HG03108 (cell line): ENCODE results near the gene TMOD2.
"Not testable (repeated sequence)": the region's sequence is repeated elsewhere in the genome, so short reads cannot be mapped to it uniquely, and the experiment has no call there.

Experiments
- ATAC-seq: cut with Tn5 transposase; IDR thresholded peaks from one replicate; pipeline ENCODE4 v1.9.1; 2021; ENCODE audit warnings: moderate library complexity; ENCODE audit not compliant: unreplicated experiment

Gene TMOD2

GRCh38 chr15:51768018-51768417 is 16.6 kb downstream of the TMOD2 start:
- no peak for ATAC-seq

DNA sequence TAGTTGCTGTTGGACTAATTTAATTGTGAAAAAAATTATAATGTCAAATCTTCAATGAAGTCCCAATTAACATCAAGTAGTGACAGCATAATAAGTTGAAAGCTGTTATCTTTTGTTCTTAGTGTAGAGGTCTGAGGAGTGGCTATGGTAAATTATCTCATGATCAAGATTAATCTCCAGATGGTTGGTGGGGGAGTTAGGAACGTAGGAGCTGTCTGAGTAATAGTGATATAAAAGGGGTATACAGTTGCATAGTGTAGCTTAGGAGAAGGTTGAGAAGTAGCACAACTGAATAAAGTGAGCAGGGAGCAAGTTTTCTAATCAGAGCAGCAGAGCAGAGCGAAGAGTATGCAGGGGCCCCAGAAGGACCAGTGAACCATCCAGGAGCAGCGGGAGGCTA is 19.5 kb downstream of the TMOD2 start:
- no peak for ATAC-seq

- no peak for ATAC-seq
These were observed 20.4 kb downstream of the TMOD2 start for GRCh38 chr15:51771773-51772172.

- no peak for ATAC-seq
These were observed 23.5 kb downstream of the TMOD2 start for GRCh38 chr15:51774916-51775315.

- no peak for ATAC-seq
These were observed 24.8 kb downstream of the TMOD2 start for GRCh38 chr15:51775967-51776816.

DNA sequence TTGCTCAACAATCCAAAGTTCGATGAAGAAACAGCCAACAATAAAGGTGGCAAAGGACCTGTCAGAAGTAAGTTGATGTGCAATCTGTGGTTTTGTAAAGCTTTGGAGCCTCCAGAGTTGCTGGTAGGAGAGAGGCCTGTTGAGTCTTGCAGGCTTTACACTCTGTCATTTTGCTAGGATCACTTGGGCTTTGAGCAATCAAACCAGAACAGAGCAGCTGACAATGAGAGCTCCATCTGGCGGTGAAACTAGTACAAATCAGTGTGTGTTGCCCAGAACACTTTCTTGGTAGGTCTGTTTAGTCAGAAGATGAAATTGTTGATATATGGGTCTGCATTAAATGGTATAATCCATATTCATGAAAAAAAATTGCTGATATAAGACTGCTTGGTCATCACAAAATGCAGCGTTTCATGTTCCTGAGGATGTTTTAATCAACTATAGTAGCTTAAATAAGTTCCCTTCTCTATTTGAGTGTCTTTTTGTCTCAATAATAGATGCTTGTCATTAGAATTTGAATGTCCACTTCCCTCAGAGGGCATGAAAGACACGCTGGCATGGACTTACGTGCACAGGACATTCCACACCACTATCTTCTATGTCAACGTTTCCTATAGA is 25.7 kb downstream of the TMOD2 start:
- no peak for ATAC-seq

- no peak for ATAC-seq
These were observed 29.2 kb downstream of the TMOD2 start for GRCh38 chr15:51780636-51781035.

GRCh38 chr15:51781506-51781905 is 30.1 kb downstream of the TMOD2 start:
- no peak for ATAC-seq

DNA sequence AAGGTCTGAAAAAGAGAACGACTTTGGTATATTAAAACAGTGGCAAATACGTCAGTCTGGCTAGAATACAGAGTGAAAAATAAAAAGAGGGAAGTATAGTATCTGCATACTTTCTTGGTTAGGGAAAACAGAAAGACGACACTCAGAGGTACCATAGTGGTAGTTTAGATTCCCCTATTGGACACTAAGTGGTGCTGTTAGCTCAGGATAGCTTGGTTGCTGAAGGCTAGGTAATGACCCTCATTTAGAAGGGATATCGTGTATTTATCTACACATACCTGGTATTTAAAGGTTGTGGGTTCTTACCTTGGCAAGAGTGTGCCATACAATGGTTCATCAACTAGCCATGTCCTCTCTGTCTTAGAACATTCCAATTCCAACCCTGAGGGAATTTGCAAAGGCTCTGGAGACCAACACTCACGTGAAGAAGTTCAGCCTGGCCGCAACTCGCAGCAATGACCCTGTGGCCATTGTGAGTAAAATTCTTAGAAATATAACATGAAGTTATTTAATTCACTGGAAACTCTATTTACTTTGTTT is 31.0 kb downstream of the TMOD2 start:
- no peak for ATAC-seq

DNA sequence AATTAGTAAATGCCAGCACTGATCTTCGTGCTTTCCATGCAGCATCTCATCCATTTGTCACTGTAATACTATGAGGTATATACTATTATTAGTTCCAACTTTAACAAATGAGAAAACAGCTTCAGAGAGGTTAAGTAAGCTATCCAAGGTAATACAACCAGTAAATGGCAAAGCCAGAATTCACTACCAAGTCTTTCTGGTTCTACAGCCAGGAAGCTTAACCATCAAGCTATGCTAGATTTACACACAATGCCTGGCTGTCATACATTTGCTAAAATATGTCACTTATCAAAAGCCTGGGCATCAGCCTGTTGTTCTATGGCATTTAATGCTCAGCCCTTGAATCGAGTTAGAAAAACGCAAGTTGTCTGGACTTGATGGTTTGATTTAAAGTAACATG is 32.6 kb downstream of the TMOD2 start:
- ATAC-seq, result no peak

GRCh38 chr15:51787130-51787529 is 35.7 kb downstream of the TMOD2 start:
- not testable (repeated sequence) for ATAC-seq

GRCh38 chr15:51792474-51792873 is 41.1 kb downstream of the TMOD2 start:
- not testable (repeated sequence) for ATAC-seq

- no peak for ATAC-seq
These were observed 42.3 kb downstream of the TMOD2 start for GRCh38 chr15:51793521-51794305.

- no peak for ATAC-seq
These were observed 45.5 kb downstream of the TMOD2 start for GRCh38 chr15:51796847-51797401.

- no peak for ATAC-seq
These were observed 46.9 kb downstream of the TMOD2 start for GRCh38 chr15:51798281-51798680.

GRCh38 chr15:51799282-51800252 is 48.2 kb downstream of the TMOD2 start:
- no peak for ATAC-seq

DNA sequence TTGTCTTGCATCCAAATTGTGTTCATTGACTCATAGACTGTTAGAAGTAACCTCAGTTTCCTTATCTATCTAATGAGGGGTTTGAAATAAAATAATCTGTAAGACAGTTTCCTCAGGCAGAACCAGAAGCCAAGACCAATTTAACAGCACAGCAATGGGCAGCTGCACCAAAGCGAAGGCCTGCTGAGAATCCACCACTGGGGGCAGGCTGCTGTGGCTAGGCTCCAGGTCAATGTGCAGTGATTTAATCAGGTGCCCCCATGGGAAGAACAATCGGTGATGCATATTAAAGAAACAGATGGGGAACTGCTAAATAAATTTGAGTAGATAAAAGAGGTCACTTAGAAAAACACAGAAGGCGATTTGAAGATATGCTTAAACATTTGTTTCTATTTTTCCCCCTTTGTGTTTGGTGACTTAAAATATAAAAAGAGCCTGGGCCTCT is 50.0 kb downstream of the TMOD2 start:
- ATAC-seq, result no peak

DNA sequence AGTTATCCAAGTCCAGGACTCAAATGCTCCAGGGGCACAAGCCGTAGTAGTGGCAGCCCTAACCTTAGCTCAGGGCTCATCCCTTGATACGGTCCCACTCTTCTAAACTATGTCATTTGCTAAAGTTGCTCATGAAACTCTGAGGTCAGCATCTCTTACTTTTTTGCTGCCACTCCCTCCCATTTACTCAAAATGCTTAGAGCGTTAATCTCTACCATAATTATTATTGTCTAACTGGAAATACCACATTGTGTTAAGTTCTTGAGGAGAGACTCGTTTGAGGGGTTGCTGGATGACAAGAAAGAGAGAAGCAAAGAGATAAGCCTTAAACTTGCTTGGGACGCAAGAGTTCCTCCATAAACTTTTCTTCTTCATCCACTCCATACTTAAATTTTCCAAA is 51.2 kb downstream of the TMOD2 start:
- ATAC-seq, result no peak

- no peak for ATAC-seq
These were observed 52.6 kb downstream of the TMOD2 start for GRCh38 chr15:51803965-51804364.

- ATAC-seq, result no peak
These were observed 54.7 kb downstream of the TMOD2 start for GRCh38 chr15:51806123-51806522.
